HG03378 (cell line): ENCODE results near the gene METTL27.
"Not testable (repeated sequence)": the region's sequence is repeated elsewhere in the genome, so short reads cannot be mapped to it uniquely, and the experiment has no call there.

Experiments used
- ATAC-seq: cut with Tn5 transposase; IDR thresholded peaks from one replicate; pipeline ENCODE4 v1.9.1; 2021; ENCODE audit warnings: mild to moderate bottlenecking, moderate library complexity; ENCODE audit not compliant: unreplicated experiment

Gene METTL27

DNA sequence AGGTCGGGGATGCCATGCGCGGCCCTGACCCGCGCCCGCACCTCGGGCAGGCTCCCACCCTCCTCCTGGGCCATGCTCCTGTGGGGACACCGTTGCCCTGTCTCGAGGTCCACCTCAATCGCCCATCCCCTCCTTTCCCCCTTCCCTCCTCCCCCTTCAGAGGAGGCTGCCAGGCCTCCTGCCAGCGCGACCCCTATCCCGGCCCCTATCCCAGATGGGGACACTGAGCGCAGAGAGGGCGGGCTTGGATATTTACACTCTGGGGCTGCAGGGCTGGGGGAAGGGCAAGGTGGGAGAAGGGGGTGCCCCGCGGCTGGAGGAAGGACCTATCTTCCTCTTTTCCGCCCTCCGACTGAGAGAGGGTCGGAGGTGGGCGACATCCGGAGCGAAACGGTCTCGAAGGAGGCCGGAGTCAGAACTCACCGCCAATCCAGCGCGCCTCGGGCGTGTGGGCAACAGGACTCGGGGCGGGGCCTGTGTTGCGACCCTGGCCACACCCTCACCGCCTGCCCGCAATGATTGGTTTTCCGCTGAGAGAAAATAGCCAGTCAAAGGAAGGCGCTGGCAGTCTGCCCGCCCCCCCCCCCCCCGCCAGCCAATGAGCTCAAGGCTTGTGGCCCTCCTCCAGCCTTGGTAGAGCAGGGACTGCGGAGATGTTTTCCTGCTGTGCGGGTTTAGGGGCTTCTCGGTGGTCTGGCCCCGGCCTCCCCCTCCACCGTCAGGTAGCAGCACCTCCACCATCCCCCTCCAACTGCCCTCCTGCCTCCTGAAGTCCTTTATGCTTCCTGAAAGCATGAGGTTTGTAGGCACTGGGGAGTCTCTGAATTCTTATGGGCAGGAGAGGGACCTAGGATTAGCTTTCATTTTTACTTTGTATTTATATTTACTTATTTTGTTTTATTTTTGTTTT, at the start of gene METTL27:
Gene METTL27, minus strand, starts transcription at position 450 of the 910 bp plus-strand sequence. Its CDS starts 376 bp downstream, at position 74.
- peak; percentile 92 for ATAC-seq

GRCh38 chr7:73891178-73891885, 49.0 kb upstream of the METTL27 start:
- no peak for ATAC-seq

GRCh38 chr7:73890555-73891147, 48.3 kb upstream of the METTL27 start:
- no peak for ATAC-seq

DNA sequence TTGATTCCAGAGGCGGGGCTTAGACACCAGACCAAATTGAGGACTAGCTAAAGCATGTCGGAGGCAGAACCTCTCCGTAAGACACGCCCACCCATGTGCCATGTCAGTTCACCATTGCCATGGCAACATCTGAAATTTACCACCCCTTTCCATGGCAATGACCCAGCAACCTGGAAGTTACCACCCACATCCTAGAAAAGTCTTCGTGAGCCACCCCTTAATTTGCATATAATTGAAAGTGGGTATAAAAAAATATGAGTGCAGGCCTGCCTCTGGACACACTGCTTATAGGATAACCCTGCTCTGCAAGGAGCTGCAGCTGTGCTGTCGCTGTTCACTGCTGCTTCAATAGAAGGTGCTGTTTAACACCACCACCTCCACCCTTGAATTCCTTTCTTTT, 46.6 kb upstream of the METTL27 start:
- ATAC-seq: no peak

- ATAC-seq: no peak
Measured at GRCh38 chr7:73887762-73888161, 45.4 kb upstream of the METTL27 start.

GRCh38 chr7:73885975-73886798, 43.9 kb upstream of the METTL27 start:
- no peak for ATAC-seq

DNA sequence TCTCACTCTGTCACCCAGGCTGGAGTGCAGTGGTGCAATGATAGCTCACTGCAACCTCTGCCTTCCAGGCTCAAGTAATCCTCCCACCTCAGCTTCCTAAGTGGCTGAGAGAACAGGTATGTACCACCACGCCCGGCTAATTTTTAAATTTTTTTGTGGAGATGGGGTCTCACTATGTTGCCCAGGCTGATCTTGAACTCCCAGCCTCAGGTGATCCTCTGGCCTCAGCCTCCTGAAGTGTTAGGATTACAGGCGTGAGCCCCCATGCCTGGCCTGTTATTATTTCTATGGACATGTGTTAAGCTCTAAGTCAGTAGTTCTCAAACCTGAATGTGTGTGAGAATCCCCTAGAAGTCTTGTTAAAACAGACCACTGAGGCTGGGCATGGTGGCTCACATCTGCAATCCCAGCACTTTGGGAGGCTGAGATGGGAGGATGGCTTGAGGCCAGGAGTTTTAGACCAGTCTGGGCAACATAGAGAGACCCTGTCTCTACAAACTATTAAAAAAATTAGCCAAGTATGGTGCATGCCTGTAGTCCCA, 43.2 kb upstream of the METTL27 start:
- ATAC-seq: no peak

DNA sequence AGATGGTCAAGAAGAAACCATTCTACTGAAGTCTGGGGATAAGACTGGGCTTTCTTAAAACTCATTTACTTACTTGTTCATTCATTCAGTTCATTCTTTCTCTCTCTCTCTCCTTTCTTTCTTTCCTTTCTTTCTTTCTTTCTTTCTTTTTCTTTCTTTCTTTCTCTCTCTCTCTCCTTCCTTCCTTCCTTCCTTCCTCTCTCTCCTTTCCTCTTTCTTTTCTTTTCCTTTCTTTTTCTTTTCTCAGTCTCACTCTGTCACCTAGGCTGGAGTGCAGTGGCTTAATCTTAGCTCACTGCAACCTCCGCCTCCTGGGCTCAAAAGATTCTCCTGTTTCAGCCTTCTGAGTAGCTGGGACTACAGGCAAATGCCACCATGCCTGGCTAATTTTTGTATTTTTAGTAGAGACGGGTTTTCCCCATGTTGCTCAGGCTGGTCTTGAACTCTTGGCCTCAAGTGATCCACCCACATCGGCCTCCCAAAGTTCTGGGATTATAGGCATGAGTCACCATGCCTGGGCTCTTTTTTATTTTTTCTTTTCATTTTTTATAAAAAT, 42.6 kb upstream of the METTL27 start:
- ATAC-seq: not testable (repeated sequence)

GRCh38 chr7:73882047-73882402, 39.7 kb upstream of the METTL27 start:
- ATAC-seq: no peak

GRCh38 chr7:73881352-73882046, 39.2 kb upstream of the METTL27 start:
- ATAC-seq: no peak

- ATAC-seq: no peak
Measured at GRCh38 chr7:73880755-73881328, 38.5 kb upstream of the METTL27 start.

DNA sequence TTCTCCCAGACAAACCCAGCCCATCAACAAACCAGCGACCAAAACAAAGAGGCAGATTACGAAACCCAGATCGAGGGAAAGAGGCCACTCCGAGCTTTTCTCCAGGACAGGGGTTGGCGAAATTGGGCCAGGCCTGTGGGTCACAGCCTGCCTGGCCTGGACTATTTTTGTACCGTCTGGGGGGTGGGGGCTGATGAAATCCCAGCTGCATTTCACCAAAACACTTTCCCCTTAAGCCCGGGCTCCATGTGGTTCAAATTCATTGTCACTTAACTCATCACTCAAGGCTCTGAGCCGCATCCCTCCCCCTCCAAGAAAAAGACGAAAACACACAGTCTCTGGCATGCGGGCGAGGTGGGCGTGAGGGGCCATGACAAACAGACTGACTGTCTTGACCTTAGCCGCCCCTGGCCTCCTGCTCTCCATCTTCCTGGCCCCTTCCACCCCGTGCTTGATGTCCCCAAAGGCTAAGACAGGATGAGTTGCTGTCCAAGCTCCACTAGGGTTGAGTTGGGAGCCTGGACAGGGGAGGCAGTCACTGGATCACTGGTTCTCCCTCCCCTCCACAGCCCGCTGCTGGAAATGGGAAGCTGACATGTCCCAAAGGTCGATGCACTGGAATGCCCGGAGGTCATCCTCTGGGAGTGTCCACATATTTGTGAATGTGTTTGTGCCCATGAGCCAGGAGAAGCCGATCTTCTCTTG, 37.8 kb upstream of the METTL27 start:
- no peak for ATAC-seq

DNA sequence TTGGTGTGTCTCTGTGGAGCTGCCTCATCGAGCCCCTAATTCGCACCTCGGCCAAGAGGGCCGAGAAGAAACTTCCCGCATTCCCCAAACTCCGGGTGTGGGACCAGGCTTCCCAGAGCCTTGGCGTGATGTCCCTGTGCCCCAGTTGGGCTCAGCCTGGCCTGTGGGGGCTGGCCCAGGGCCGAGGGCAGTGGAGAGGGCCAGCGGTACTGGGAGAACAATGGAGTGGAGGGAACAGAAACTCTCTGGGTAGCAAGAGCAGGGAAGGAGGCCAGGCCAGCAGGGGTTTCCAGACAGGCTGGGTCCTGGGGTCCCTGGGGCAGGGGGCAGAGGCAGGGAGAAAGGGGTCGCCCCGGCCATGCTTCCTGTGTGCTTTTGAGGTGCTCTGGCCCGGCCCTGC, 34.7 kb upstream of the METTL27 start:
- no peak for ATAC-seq

- ATAC-seq: no peak
Measured at GRCh38 chr7:73876361-73876760, 34.0 kb upstream of the METTL27 start.

DNA sequence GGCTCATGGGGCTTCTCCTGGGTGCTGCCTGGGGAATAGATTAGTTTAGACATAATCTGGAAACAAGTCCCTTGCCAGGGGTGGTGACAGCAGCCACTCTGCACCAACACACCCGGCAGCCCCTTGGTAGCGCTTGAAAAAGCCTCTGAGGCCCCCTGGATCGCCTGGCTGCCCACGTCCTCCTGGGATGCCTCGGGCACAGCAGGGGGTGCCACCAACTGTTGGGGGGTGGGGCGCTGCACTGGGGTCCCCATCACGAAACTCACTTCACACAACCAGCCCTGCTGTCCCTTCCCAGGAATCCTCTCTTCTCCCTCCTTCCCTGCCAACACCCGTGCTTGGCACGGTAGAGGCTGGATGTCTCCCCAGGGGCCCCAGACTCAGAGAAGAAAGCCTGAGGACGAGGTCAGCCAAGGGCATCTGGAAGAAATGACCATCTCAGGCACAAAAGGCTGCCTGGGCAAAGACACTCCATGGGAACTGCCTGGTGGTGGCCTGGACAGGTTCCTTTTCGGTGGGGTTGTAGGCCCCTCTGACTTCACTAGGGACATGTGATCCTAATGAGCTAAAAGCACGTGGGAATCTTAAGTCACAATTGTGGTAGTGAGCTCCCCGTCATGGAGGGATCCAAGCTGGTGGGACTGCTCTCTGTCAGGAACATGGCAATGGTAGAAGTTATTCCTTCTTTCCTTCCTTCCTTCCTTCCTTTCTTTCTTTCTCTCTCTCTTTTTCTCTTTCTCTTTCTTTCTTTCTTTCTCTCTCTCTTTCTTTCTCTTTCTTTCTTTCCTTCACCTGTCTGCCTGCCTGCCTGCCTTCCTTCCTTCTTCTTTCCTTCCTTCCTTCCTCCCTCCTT, 30.0 kb upstream of the METTL27 start:
- ATAC-seq: no peak

- ATAC-seq: no peak
Measured at GRCh38 chr7:73871163-73872011, 29.1 kb upstream of the METTL27 start.

DNA sequence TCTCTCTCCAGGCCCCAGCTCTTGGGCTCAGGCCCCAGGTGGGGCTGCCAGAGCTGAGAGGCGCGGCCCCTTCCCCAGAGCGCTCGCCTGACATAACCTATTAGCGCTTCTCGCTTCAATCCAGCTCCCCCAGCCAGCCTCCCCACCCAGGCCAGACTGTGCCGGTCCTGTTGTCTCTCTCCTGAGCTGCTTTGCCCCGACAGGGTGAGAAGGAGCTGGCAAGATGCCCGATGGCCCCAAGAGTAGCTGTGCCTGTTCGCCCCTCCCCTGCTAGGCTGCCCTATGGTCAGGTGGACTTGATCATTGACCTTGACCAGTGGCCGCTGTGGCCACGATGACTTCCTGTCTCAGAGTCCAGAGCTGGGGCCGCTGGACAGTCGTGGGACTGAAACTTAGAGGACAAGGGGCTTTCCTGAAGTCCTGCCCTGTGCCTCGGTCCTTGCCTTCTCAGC, 27.8 kb upstream of the METTL27 start:
- no peak for ATAC-seq
